Endometrium (tissue), 2 donors: ENCODE results near the gene TRMT112.

ENCODE experiments used
- FAIRE-seq: peaks from 2 replicates; lab custom pipeline; 2012; peaks lifted over from hg19 to GRCh38; lab: Jason Lieb, UNC
- donor health status: control.
- donor health status: control.

The TRMT112 gene

GRCh38 chr11:64306876-64307622, 10.3 kb downstream of the TRMT112 start:
- FAIRE-seq = no peak

- no peak for FAIRE-seq
These were observed 10.8 kb downstream of the TRMT112 start for GRCh38 chr11:64306563-64306875.

GRCh38 chr11:64305691-64306562, 11.4 kb downstream of the TRMT112 start:
- FAIRE-seq = no peak

GRCh38 chr11:64305075-64305690, 12.2 kb downstream of the TRMT112 start, which contains the start of gene ESRRA:
TSS of gene ESRRA (plus strand) at chr11:64305524. CDS start at chr11:64307180, 1,656 bp downstream.
- FAIRE-seq = no peak

GRCh38 chr11:64304316-64305072, 12.9 kb downstream of the TRMT112 start:
- FAIRE-seq = no peak

- FAIRE-seq = no peak
These were observed 13.4 kb downstream of the TRMT112 start for GRCh38 chr11:64304032-64304315.

- FAIRE-seq = no peak
These were observed 14.0 kb downstream of the TRMT112 start for GRCh38 chr11:64303109-64304031.

- no peak for FAIRE-seq
These were observed 17.3 kb downstream of the TRMT112 start, which contains the start of gene CATSPERZ for GRCh38 chr11:64299847-64300648. TSS of gene CATSPERZ (plus strand) at chr11:64300358. CDS start at chr11:64300411, 53 bp downstream.

GRCh38 chr11:64298966-64299846, 18.2 kb downstream of the TRMT112 start:
- no peak for FAIRE-seq

- no peak for FAIRE-seq
These were observed 19.5 kb downstream of the TRMT112 start for GRCh38 chr11:64297699-64298358.

- no peak for FAIRE-seq
These were observed 20.3 kb downstream of the TRMT112 start for GRCh38 chr11:64296830-64297698.

GRCh38 chr11:64296236-64296635, 21.1 kb downstream of the TRMT112 start:
- no peak for FAIRE-seq

GRCh38 chr11:64295760-64296159, 21.6 kb downstream of the TRMT112 start:
- FAIRE-seq = no peak

- FAIRE-seq = no peak
These were observed 22.6 kb downstream of the TRMT112 start for GRCh38 chr11:64294774-64295173.

- no peak for FAIRE-seq
These were observed 24.7 kb downstream of the TRMT112 start for GRCh38 chr11:64292460-64293254.

GRCh38 chr11:64291752-64292459, 25.5 kb downstream of the TRMT112 start:
- FAIRE-seq = no peak
